K562 (cell line): ENCODE measurements around the gene ASB7. TPM values are rescaled to one million over a fixed set of nuclear protein-coding genes. Genes with fewer than 3 reads are reported as not detected.

Experiments used
- ATAC-seq: fragments of 200-7000 bp; cut with Tn5 transposase; 3 replicates; pipeline ENCODE4 v1.9.1; 2020; ENCODE audit warnings: moderate library complexity
- BruUV-seq: library from RNA; stranded (reverse); fragments of 400-500 nt; replicated peaks from 2 replicates; lab custom pipeline; 2021; lab: Mats Ljungman, UMichigan
- CTCF ChIA-PET: fragments of 300-600 bp; formaldehyde crosslinking; extraction: SDS; loops from one replicate; lab custom pipeline; 2021; ENCODE audit warnings: low intra/inter-chr PET ratio; lab: Yijun Ruan, JAX
- POLR2A ChIA-PET: fragments of 300-600, 350-650 bp; sonication (Branson Sonifier 250); formaldehyde crosslinking; extraction: SDS; loops from one replicate; lab custom pipeline; 2021; ENCODE audit warnings: antibody characterized with exemption, inconsistent platforms; lab: Yijun Ruan, JAX
- DNase-seq, 4 experiments: peaks; one replicate each; pipeline versions ENCODE4 v3.0.0 to v3.0.0-alpha.2; 2011 to 2018; ENCODE audit warnings: low spot score in 3 of 4, mixed read lengths in 3 of 4; ENCODE audit errors: extremely low read depth in 1 of 4
- FAIRE-seq: peaks from 2 replicates; lab custom pipeline; 2011; peaks lifted over from hg19 to GRCh38; lab: Jason Lieb, UNC
- H2AFZ ChIP-seq: 2 replicates; pipeline ENCODE4 v1.6.0; 2011; ENCODE audit warnings: low read depth, low read length, control low read depth, inconsistent platforms
- H3K27ac ChIP-seq: fragments of 200-600 bp; 3 replicates; pipeline ENCODE4 v1.8.0; 2011; ENCODE audit warnings: low read depth, mild to moderate bottlenecking, control low read depth, inconsistent platforms, low read length, moderate library complexity, mixed read lengths; ENCODE audit errors: extremely low read depth
- H3K27me3 ChIP-seq, 2 experiments: fragments of 300-600 bp in 1 of 2; 2 replicates in 1 of 2; 3 replicates in 1 of 2; pipeline versions ENCODE4 v1.6.0 to v1.8.0; 2011; ENCODE audit warnings: inconsistent platforms in 2 of 2, low read length in 2 of 2, mild to moderate bottlenecking in 1 of 2, mixed read lengths in 1 of 2, moderate library complexity in 1 of 2; ENCODE audit not compliant: control insufficient read depth in 2 of 2, insufficient read depth in 2 of 2
- H3K36me3 ChIP-seq: fragments of 300-600 bp; 3 replicates; pipeline ENCODE4 v1.8.0; 2011; ENCODE audit warnings: mild to moderate bottlenecking, low read length, inconsistent platforms; ENCODE audit not compliant: control insufficient read depth, insufficient read depth
- H3K4me1 ChIP-seq, 2 experiments: fragments of 200-600 bp in 1 of 2; replicated peaks in 1 of 2; 2 replicates in 1 of 2; 3 replicates in 1 of 2; pipeline versions ENCODE4 v1.5.1 to v1.8.0; 2011; ENCODE audit warnings: inconsistent platforms in 2 of 2, low read length in 2 of 2, mild to moderate bottlenecking in 1 of 2, mixed read lengths in 1 of 2, moderate library complexity in 1 of 2; ENCODE audit not compliant: control insufficient read depth in 2 of 2, insufficient read depth in 2 of 2
- H3K4me2 ChIP-seq: 2 replicates; pipeline ENCODE4 v1.6.1; 2011; ENCODE audit warnings: low read length, control low read depth, inconsistent platforms, mixed read lengths; ENCODE audit not compliant: insufficient read depth
- H3K4me3 ChIP-seq: fragments of 200-600 bp; sonication (generic), shearing (Covaris generic); 2 replicates; pipeline ENCODE4 v1.5.1; 2016; ENCODE audit warnings: control low read depth, inconsistent platforms
- H3K79me2 ChIP-seq: fragments of 200-600 bp; 3 replicates; pipeline ENCODE4 v1.8.0; 2011; ENCODE audit warnings: low read length, inconsistent platforms; ENCODE audit not compliant: control insufficient read depth, insufficient read depth
- H3K9ac ChIP-seq, 2 experiments: 2 replicates each; pipeline versions ENCODE4 v1.6.0 to v1.6.1; 2011; ENCODE audit warnings: low read depth in 2 of 2, low read length in 2 of 2, control low read depth in 1 of 2, inconsistent platforms in 1 of 2, mild to moderate bottlenecking in 1 of 2, mixed read lengths in 1 of 2; ENCODE audit not compliant: insufficient read depth in 1 of 2
- H3K9me1 ChIP-seq: one replicate; pipeline ENCODE4 v1.6.0; 2011; ENCODE audit warnings: inconsistent platforms, mild to moderate bottlenecking, low read length, moderate library complexity; ENCODE audit not compliant: control insufficient read depth, insufficient read depth
- H3K9me3 ChIP-seq: replicated peaks from 2 replicates; pipeline ENCODE4 v1.5.1; 2011; ENCODE audit warnings: low read depth, low read length, inconsistent platforms; ENCODE audit not compliant: control insufficient read depth, insufficient read depth
- H4K20me1 ChIP-seq: replicated peaks from 2 replicates; pipeline ENCODE4 v1.6.1; 2011; ENCODE audit warnings: low read length, inconsistent platforms, mixed read lengths; ENCODE audit not compliant: control insufficient read depth, insufficient read depth
- ADNP ChIP-seq: fragments of 200-800 bp; sonication (Bioruptor generic); IDR thresholded peaks from 2 replicates; pipeline ENCODE4 v1.6.1; 2016; ENCODE audit warnings: missing genetic modification characterization, missing compliant biosample characterization
- CEBPG ChIP-seq, 3 experiments: fragments of 200-800 bp in 1 of 3; sonication (Bioruptor generic) in 1 of 3; sonication (generic) in 1 of 3; formaldehyde crosslinking in 1 of 3; IDR thresholded peaks in 2 of 3; conservative IDR thresholded peaks in 1 of 3; 2 replicates each; pipeline versions ENCODE4 v1.6.1 to v1.8.0; 2016 to 2022; ENCODE audit warnings: missing compliant biosample characterization in 2 of 3, missing genetic modification characterization in 2 of 3, mild to moderate bottlenecking in 1 of 3, missing genetic modification reagents in 1 of 3
- HLTF ChIP-seq: fragments of 450-650 bp; IDR thresholded peaks from 2 replicates; pipeline ENCODE4 v1.6.1; 2016
- KDM5B ChIP-seq: fragments of 200-600 bp; sonication (generic); IDR thresholded peaks from 2 replicates; pipeline ENCODE4 v1.6.1; 2012; ENCODE audit warnings: low read depth, mild to moderate bottlenecking, moderate library complexity, low read length, control low read depth, inconsistent platforms; ENCODE audit not compliant: insufficient replicate concordance
- KHSRP ChIP-seq: fragments of 450-650 bp; IDR thresholded peaks from 2 replicates; pipeline ENCODE4 v1.6.1; 2017
- KLF13 ChIP-seq: fragments of 450-650 bp; IDR thresholded peaks from 2 replicates; pipeline ENCODE4 v1.6.1; 2016; ENCODE audit warnings: missing genetic modification characterization, low read depth, mild to moderate bottlenecking, missing compliant biosample characterization, moderate library complexity, borderline replicate concordance
- LCOR ChIP-seq: sonication (generic); formaldehyde crosslinking; IDR thresholded peaks from 2 replicates; pipeline ENCODE4 v1.8.0; 2022; ENCODE audit warnings: mild to moderate bottlenecking, missing genetic modification reagents
- NONO ChIP-seq, 2 experiments: fragments of 200-400 bp in 1 of 2; fragments of 450-650 bp in 1 of 2; formaldehyde crosslinking in 1 of 2; IDR thresholded peaks; 2 replicates each; pipeline ENCODE4 v1.6.1; 2017; ENCODE audit warnings: low read depth in 2 of 2, mild to moderate bottlenecking in 2 of 2, moderate library complexity in 2 of 2, low read length in 1 of 2
- SETDB1 ChIP-seq: IDR thresholded peaks from one replicate; pipeline ENCODE4 v1.6.1; 2012; ENCODE audit warnings: low read length, control low read depth, inconsistent platforms
- SNRNP70 ChIP-seq: fragments of 200-400 bp; formaldehyde crosslinking; optimal IDR thresholded peaks from 2 replicates; pipeline ENCODE3; 2017; ENCODE audit warnings: low read depth, low read length
- TCF15 ChIP-seq: fragments of 250-450 bp; sonication (Bioruptor Pico); IDR thresholded peaks from 2 replicates; pipeline ENCODE4 v1.8.0; 2022; ENCODE audit warnings: moderate library complexity, mild to moderate bottlenecking, inconsistent platforms
- USF2 ChIP-seq: sonication (generic); formaldehyde crosslinking; IDR thresholded peaks from 2 replicates; pipeline ENCODE4 v1.5.0; 2020; ENCODE audit warnings: missing genetic modification reagents
- ZNF583 ChIP-seq: fragments of 250-450 bp; sonication (Bioruptor Pico); IDR thresholded peaks from 2 replicates; pipeline ENCODE4 v1.4.0; 2020
- ZNF707 ChIP-seq: fragments of 250-450 bp; sonication (Bioruptor Pico); conservative IDR thresholded peaks from 2 replicates; pipeline ENCODE4 v1.8.0; 2022; ENCODE audit warnings: inconsistent platforms, mild to moderate bottlenecking, moderate library complexity
- WGBS: fragments of 100-300 bp; shearing (Covaris generic); methylation state at CpG from one replicate; pipeline ENCODE4 v1.1.6; 2016; ENCODE audit warnings: low coverage, mixed read lengths; ENCODE audit not compliant: insufficient coverage; ENCODE audit errors: missing lambda C conversion rate; 5-methylcytosine and 5-hydroxymethylcytosine counted together
- in situ Hi-C: fragments of 300-500 bp; cut with MboI; formaldehyde crosslinking; loops from 4 replicates; pipeline ENCODE4 v1.15.0; 2018; ENCODE audit warnings: inconsistent platforms, mixed read lengths
- intact Hi-C: fragments of 100-400 bp; cut with micrococcal nuclease; formaldehyde crosslinking; loops from 2 replicates; pipeline ENCODE4 v1.14.2; 2022
- polyA plus RNA-seq, 8 experiments: library from polyadenylated mRNA; depleted of rRNA in 4 of 8; stranded (reverse) in 5 of 8; unstranded in 3 of 8; fragments of >200 nt; fragmentation: Nextera tagmentation in 2 of 8; fragmentation: Illumina TruSeq in 1 of 8; extraction: Ambion mirVana in 2 of 8; extraction: Trizol in 1 of 8; gene quantifications; 2 replicates each; pipeline versions ENCODE4 v1.2.1 to v1.2.3, GENCODE V29; 2011 to 2014; ENCODE audit warnings: inconsistent platforms in 1 of 8, missing spikeins in 1 of 8
- total RNA-seq, 7 experiments: library from RNA; depleted of rRNA in 6 of 7; stranded (reverse); fragments of >200 nt in 6 of 7; fragmentation: Illumina TruSeq in 2 of 7; extraction: Trizol in 2 of 7; gene quantifications; 2 replicates each; pipeline versions ENCODE4 v1.2.1 to v1.2.3, GENCODE V29; 2011 to 2021; ENCODE audit warnings: low replicate concordance in 1 of 7

The ASB7 gene
- total and polyA plus RNA-seq, 9 of the 15 experiments (the other 6 are each of a cell fraction or from before 2014, with no cell fraction given), result 1.8 to 10.1 (median 6.8) TPM

GRCh38 chr15:100689131-100689899, 86.9 kb downstream of the ASB7 start:
- H3K4me2 ChIP-seq, result no peak overlapping the region
- BruUV-seq, result no TSS peak
- 3% methylated on average over 11 of the region's 11 CpGs for WGBS
- ChIA-PET POLR2A (no interaction called here), CTCF (no interaction called here)
- DNase-seq (no peak), FAIRE-seq (no peak), ATAC-seq (no peak)
- H3K4me1 ChIP-seq, result no peaks in the 10 kb centered on the region
- H3K79me2 ChIP-seq, result no peaks in the 10 kb centered on the region
- H3K27ac ChIP-seq, result no peak overlapping the region
- no peaks in the 10 kb centered on the region for H3K9me3 ChIP-seq
- H4K20me1 ChIP-seq, result no peaks in the 10 kb centered on the region
- peaks cover 3% of the 10 kb centered on the region for H3K9me1 ChIP-seq
- TF ChIP-seq ADNP (no peak), SETDB1 (no peak), HLTF (no peak), KDM5B (no peak), ZNF583 (CRISPR knock-in tag) (no peak), CEBPG (CRISPR knock-in tag; IDR thresholded peaks at IDR 0.05) (no peak), CEBPG (tag; conservative IDR thresholded peaks at IDR 0.05 in 1 of 2, IDR thresholded peaks at IDR 0.05 in 1 of 2) (no peak), KHSRP (no peak), KLF13 (no peak), TCF15 (CRISPR knock-in tag) (no peak), LCOR (CRISPR knock-in tag) (no peak), NONO (IDR thresholded peaks at IDR 0.05; ENCODE audit: low read depth in 2 of 2, low read length in 1 of 2) (no peak), ZNF707 (no peak), USF2 (no peak), SNRNP70 (no peak)
- in situ Hi-C loops (no loop called here), intact Hi-C loops (no loop called here)
- no peak overlapping the region for H2AFZ ChIP-seq
- no peaks in the 10 kb centered on the region for H3K36me3 ChIP-seq
- peaks cover 7 to 68% of the 10 kb centered on the region in 2 experiments for H3K27me3 ChIP-seq
- H3K4me3 ChIP-seq, result no peak overlapping the region
- no peak overlapping the region for H3K9ac ChIP-seq
